Esophagus muscularis mucosa (tissue), 4 donors: ENCODE data around the gene GPR135.
A peak's percentile ranks its signal among the peaks of the same experiment; 100 is the strongest.

Source experiments
- CTCF ChIP-seq, 3 experiments: fragments of 200-600 bp in 2 of 3; fragments of 450-650 bp in 1 of 3; sonication (generic) in 2 of 3; IDR thresholded peaks; one replicate each; pipeline ENCODE4 v1.5.1; 2017 to 2019; ENCODE audit warnings: antibody characterized with exemption in 3 of 3, mild to moderate bottlenecking in 2 of 3, moderate library complexity in 1 of 3
- EP300 ChIP-seq: sonication (generic); formaldehyde crosslinking; IDR thresholded peaks from one replicate; pipeline ENCODE4 v1.6.1; 2017; ENCODE audit warnings: antibody characterized with exemption
- POLR2A ChIP-seq: fragments of 450-650 bp; IDR thresholded peaks from one replicate; pipeline ENCODE4 v1.6.1; 2017; ENCODE audit warnings: antibody characterized with exemption, moderate library complexity, mild to moderate bottlenecking, low read depth
- POLR2AphosphoS5 ChIP-seq, 2 donors: sonication (generic); formaldehyde crosslinking; IDR thresholded peaks; one replicate each; pipeline ENCODE4 v1.6.1; 2017; ENCODE audit warnings: antibody characterized with exemption in 2 of 2

- TF ChIP-seq POLR2AphosphoS5 (IDR thresholded peaks at IDR 0.05) (peak; percentile 10 to 37), POLR2A (no peak), CTCF (IDR thresholded peaks at IDR 0.05) (no peak), EP300 (no peak)
Observed at GRCh38 chr14:59464486-59465315, 479 bp downstream of the GPR135 start.
